CD4-positive, alpha-beta T cell (primary cell): ENCODE results near the gene CASQ1. TPM values are rescaled to one million over a fixed set of nuclear protein-coding genes. Genes with fewer than 3 reads are reported as not detected.

Experiments used
- ATAC-seq: fragments of 200-7000 bp; cut with Tn5 transposase; one replicate; pipeline ENCODE4 v1.10.0; 2022; ENCODE audit warnings: mild to moderate bottlenecking; ENCODE audit not compliant: poor library complexity
- CTCF ChIA-PET: fragments of 350-600 bp; sonication (Branson Sonifier 250); formaldehyde crosslinking; loops from one replicate; lab custom pipeline; 2021; ENCODE audit warnings: antibody characterized with exemption, inconsistent platforms; lab: Charles Lee
- POLR2A ChIA-PET: fragments of 350-600 bp; sonication (Branson Sonifier 250); formaldehyde crosslinking; loops from one replicate; lab custom pipeline; 2021; ENCODE audit warnings: antibody characterized with exemption, inconsistent platforms; lab: Charles Lee
- DNase-seq, 14 experiments: peaks; one replicate each; pipeline ENCODE4 v3.0.0-alpha.2; 2013 to 2020; ENCODE audit warnings: mixed read lengths in 2 of 14
- H3K27ac ChIP-seq, 2 donors: one replicate each; pipeline versions ENCODE4 v1.5.1 to v1.7.0; 2013; ENCODE audit warnings: low read length in 2 of 2, low read depth in 1 of 2, mild to moderate bottlenecking in 1 of 2
- H3K27me3 ChIP-seq, 2 experiments: 1 replicate in 1 of 2; 2 replicates in 1 of 2; pipeline versions ENCODE4 v1.6.1 to v1.7.0; 2013; ENCODE audit warnings: low read length in 2 of 2, control low read depth in 1 of 2, mild to moderate bottlenecking in 1 of 2, moderate library complexity in 1 of 2; ENCODE audit not compliant: insufficient read depth in 2 of 2, control insufficient read depth in 1 of 2
- H3K36me3 ChIP-seq: one replicate; pipeline ENCODE4 v1.6.1; 2013; ENCODE audit warnings: low read length, control low read depth; ENCODE audit not compliant: insufficient read depth
- H3K4me1 ChIP-seq: one replicate; pipeline ENCODE4 v1.6.1; 2013; ENCODE audit warnings: low read length, control low read depth; ENCODE audit not compliant: insufficient read depth
- H3K4me3 ChIP-seq: one replicate; pipeline ENCODE4 v1.5.1; 2013; ENCODE audit warnings: mild to moderate bottlenecking, low read length, moderate library complexity
- H3K9me3 ChIP-seq, 2 experiments: 1 replicate in 1 of 2; 2 replicates in 1 of 2; pipeline versions ENCODE4 v1.6.1 to v1.7.0; 2013; ENCODE audit warnings: low read length in 2 of 2, mild to moderate bottlenecking in 2 of 2, control low read depth in 1 of 2, moderate library complexity in 1 of 2; ENCODE audit not compliant: control insufficient read depth in 1 of 2, insufficient read depth in 1 of 2
- H3K27ac Mint-ChIP-seq: one replicate; pipeline ENCODE4 v1.8.0; 2020; ENCODE audit warnings: mixed read lengths
- H3K27me3 Mint-ChIP-seq: one replicate; pipeline ENCODE4 v1.8.0; 2021; ENCODE audit warnings: mixed read lengths
- H3K36me3 Mint-ChIP-seq: one replicate; pipeline ENCODE4 v1.8.0; 2021; ENCODE audit warnings: low read depth, mixed read lengths
- H3K4me1 Mint-ChIP-seq: one replicate; pipeline ENCODE4 v1.8.0; 2021; ENCODE audit warnings: low read depth, mixed read lengths
- H3K4me3 Mint-ChIP-seq: one replicate; pipeline ENCODE4 v1.8.0; 2020; ENCODE audit warnings: mild to moderate bottlenecking, mixed read lengths
- H3K9me3 Mint-ChIP-seq: one replicate; pipeline ENCODE4 v1.8.0; 2020; ENCODE audit warnings: mixed read lengths
- intact Hi-C, 2 experiments: fragments of 100-400 bp; cut with DNase I in 1 of 2; cut with micrococcal nuclease in 1 of 2; formaldehyde crosslinking; loops; one replicate each; pipeline versions ENCODE4 v1.15.1 to v1.9.0; 2023 to 2025; cut with DNase I, micrococcal nuclease
- total RNA-seq, 174 experiments: library from RNA in 2 of 174; stranded (reverse) in 2 of 174; gene quantifications; one replicate each; pipeline ENCODE4 v1.2.3 and lab custom pipeline; 2021 to 2026
- TF ChIP-seq, protein P1 (sequence below): fragments of 200-600 bp; IDR thresholded peaks from one replicate; pipeline ENCODE4 v1.8.0; 2022; ENCODE audit warnings: antibody characterized with exemption, mild to moderate bottlenecking

CASQ1 gene
- total RNA-seq, 2 experiments from 2014 or later = not detected

DNA sequence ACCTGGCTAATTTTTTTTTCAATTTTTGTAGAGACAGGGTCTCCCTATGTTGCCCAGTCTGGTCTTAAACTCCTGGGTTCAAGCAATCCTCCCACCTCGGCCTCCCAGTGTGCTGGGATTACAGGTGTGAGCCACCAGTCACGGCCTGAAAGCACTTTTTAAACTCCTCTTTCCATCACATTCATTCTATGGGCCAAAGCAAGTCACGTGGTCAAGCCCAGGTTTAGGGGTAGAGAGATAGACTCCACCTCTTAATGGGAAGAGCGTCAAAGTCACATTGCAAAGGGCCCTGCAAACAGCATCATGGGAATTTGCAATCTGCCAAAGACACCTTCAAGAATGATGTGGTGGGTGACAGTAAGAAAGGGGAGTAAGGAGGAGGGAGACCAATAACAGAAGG is 31.8 kb upstream of the CASQ1 start:
- CTCF ChIA-PET = no interaction called here
- H3K4me1 ChIP-seq = no peaks in the 10 kb centered on the region
- H3K27ac ChIP-seq = no peak overlapping the region
- DNase-seq (no peak), ATAC-seq (no peak)
- no peaks in the 10 kb centered on the region for H3K36me3 ChIP-seq
- no peaks in the 10 kb centered on the region for H3K27me3 ChIP-seq
- peaks cover 5% of the 10 kb centered on the region for H3K27me3 Mint-ChIP-seq
- TF ChIP-seq, protein P1, sequence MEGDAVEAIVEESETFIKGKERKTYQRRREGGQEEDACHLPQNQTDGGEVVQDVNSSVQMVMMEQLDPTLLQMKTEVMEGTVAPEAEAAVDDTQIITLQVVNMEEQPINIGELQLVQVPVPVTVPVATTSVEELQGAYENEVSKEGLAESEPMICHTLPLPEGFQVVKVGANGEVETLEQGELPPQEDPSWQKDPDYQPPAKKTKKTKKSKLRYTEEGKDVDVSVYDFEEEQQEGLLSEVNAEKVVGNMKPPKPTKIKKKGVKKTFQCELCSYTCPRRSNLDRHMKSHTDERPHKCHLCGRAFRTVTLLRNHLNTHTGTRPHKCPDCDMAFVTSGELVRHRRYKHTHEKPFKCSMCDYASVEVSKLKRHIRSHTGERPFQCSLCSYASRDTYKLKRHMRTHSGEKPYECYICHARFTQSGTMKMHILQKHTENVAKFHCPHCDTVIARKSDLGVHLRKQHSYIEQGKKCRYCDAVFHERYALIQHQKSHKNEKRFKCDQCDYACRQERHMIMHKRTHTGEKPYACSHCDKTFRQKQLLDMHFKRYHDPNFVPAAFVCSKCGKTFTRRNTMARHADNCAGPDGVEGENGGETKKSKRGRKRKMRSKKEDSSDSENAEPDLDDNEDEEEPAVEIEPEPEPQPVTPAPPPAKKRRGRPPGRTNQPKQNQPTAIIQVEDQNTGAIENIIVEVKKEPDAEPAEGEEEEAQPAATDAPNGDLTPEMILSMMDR = no peak
- POLR2A ChIA-PET = no interaction called here
- H3K27ac Mint-ChIP-seq = no peak overlapping the region
- H3K9me3 ChIP-seq = no peaks in the 10 kb centered on the region
- no peak overlapping the region for H3K4me3 Mint-ChIP-seq
- no peaks in the 10 kb centered on the region for H3K9me3 Mint-ChIP-seq
- no peaks in the 10 kb centered on the region for H3K36me3 Mint-ChIP-seq
- no peak overlapping the region for H3K4me3 ChIP-seq
- intact Hi-C loops = no loop called here
- no peaks in the 10 kb centered on the region for H3K4me1 Mint-ChIP-seq

GRCh38 chr1:160159846-160160245 is 30.5 kb upstream of the CASQ1 start:
- Histone ChIP-seq H3K27ac (no peak overlapping the region), H3K36me3 (no peaks in the 10 kb centered on the region), H3K9me3 (no peaks in the 10 kb centered on the region), H3K4me1 (no peaks in the 10 kb centered on the region), H3K27me3 (no peaks in the 10 kb centered on the region), H3K4me3 (no peak overlapping the region)
- H3K36me3 Mint-ChIP-seq = no peaks in the 10 kb centered on the region
- no peaks in the 10 kb centered on the region for H3K9me3 Mint-ChIP-seq
- no peaks in the 10 kb centered on the region for H3K4me1 Mint-ChIP-seq
- intact Hi-C loops = no loop called here
- TF ChIP-seq, protein P1 = no peak
- H3K27me3 Mint-ChIP-seq = peaks cover 16% of the 10 kb centered on the region
- POLR2A ChIA-PET = no interaction called here
- DNase-seq (no peak), ATAC-seq (no peak)
- no peak overlapping the region for H3K27ac Mint-ChIP-seq
- no peak overlapping the region for H3K4me3 Mint-ChIP-seq
- CTCF ChIA-PET = no interaction called here

DNA sequence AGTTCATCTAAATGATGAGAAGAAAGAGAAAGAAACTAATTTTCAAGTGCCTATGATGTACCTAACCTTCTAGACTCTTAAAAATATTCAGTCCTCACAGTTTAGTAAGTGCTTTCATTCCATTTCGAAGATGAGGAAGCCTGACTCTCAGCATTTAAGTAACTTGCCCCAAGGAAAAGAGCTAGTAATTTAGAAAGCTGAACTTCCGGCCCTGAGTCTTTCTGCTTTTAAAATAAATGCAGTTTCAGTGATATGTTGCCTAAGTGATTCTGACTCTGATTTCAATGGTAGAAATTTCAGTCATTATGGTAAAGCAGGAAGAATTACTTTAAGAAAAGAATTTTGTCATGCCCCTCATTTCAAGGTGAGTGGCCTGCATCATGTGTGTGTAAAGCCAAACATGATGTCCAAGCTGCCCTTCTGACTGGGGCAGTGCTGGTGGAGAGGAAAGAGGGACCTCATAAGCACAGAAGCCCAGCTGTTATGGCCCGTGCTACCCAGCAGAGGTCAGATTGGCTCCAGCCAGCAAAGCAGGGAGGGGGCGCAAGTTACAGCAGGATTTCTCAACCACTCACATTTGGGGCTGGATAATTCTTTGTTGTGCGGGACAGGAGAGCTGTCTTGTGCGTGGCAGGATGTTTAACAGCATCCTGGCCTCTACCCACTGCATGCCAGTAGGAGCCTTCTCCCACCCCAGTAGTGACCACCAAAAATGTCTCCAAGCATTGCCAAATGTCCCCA is 28.2 kb upstream of the CASQ1 start:
- no peak for ATAC-seq

More for the DNA sequence above, 28.2 kb upstream of the CASQ1 start:
- POLR2A ChIA-PET = no interaction called here
- Mint-ChIP-seq H3K4me3 (no peak overlapping the region), H3K27ac (no peak overlapping the region), H3K27me3 (peaks cover 18% of the 10 kb centered on the region), H3K4me1 (no peaks in the 10 kb centered on the region), H3K36me3 (no peaks in the 10 kb centered on the region), H3K9me3 (no peaks in the 10 kb centered on the region)
- no peak for DNase-seq
- TF ChIP-seq, protein P1 = no peak
- no peaks in the 10 kb centered on the region for H3K36me3 ChIP-seq
- CTCF ChIA-PET = no interaction called here
- H3K27me3 ChIP-seq = no peaks in the 10 kb centered on the region
- H3K4me3 ChIP-seq = no peak overlapping the region
- no peak overlapping the region for H3K27ac ChIP-seq
- H3K4me1 ChIP-seq = no peaks in the 10 kb centered on the region
- H3K9me3 ChIP-seq = no peaks in the 10 kb centered on the region
- intact Hi-C loops = no loop called here
